Measurements from ENCODE around the gene DCAF6.
"Not testable (repeated sequence)": the region's sequence is repeated elsewhere in the genome, so short reads cannot be mapped to it uniquely, and the experiment has no call there.

DCAF6 gene, protein sequence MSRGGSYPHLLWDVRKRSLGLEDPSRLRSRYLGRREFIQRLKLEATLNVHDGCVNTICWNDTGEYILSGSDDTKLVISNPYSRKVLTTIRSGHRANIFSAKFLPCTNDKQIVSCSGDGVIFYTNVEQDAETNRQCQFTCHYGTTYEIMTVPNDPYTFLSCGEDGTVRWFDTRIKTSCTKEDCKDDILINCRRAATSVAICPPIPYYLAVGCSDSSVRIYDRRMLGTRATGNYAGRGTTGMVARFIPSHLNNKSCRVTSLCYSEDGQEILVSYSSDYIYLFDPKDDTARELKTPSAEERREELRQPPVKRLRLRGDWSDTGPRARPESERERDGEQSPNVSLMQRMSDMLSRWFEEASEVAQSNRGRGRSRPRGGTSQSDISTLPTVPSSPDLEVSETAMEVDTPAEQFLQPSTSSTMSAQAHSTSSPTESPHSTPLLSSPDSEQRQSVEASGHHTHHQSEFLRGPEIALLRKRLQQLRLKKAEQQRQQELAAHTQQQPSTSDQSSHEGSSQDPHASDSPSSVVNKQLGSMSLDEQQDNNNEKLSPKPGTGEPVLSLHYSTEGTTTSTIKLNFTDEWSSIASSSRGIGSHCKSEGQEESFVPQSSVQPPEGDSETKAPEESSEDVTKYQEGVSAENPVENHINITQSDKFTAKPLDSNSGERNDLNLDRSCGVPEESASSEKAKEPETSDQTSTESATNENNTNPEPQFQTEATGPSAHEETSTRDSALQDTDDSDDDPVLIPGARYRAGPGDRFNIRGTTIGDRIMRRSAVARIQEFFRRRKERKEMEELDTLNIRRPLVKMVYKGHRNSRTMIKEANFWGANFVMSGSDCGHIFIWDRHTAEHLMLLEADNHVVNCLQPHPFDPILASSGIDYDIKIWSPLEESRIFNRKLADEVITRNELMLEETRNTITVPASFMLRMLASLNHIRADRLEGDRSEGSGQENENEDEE

DNA sequence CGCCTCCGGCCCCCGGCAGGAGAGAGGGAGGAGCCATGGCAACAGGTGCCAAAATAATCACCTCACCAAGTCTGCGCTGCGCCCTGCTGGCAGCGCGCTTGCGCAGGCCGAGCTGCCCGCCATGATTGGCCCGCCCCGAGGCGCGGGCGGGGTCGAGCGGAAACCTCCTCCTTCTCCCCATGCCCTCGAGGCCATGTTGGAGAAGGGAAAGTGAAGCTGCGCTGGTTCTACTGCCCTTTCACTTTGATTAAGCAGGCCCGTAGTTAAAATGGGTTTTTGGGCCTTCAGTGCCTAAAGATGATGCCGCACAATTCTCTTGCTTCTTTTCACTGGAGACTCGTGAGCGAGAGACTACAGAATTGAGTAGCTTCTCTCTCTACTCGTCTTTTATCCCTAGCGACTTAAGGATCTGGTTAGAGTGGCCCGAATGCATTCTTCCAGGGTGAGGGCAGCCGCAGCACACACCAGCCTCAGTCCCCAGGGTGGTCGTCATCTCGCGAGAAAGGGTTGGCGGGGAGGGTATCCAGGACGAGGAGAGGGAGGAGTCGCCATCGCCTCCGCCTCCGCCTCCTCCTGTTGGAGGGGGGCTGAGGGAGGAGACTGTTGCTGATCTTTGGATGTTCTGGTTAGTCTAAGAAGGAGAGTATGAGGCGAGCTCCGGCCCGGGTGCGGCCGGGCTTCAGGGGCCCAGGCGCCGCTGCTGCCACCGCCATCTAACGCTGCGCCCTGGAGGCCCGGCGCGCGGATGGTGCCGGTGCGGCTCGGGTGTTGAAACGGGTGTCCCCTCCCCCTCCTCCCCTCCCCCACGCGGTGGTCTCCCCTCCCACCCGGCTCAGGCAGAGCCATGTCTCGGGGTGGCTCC is at the start of gene DCAF6:
Gene DCAF6, plus strand, starts transcription at position 616 of the 862 bp plus-strand sequence. Its CDS starts 229 bp downstream, at position 845.
- DNase-seq (ENCODE audit: low read depth in 3 of 3, low spot score in 1 of 3): peak; percentile 89 to 93 (median 92)

- not testable (repeated sequence) for DNase-seq (ENCODE audit: low read depth in 3 of 3, low spot score in 1 of 3)
Measured at GRCh38 chr1:167887187-167887586, 49.3 kb upstream of the DCAF6 start.

- DNase-seq (ENCODE audit: low read depth in 3 of 3, low spot score in 1 of 3): no peak
Measured at GRCh38 chr1:167890400-167890799, 46.1 kb upstream of the DCAF6 start.

GRCh38 chr1:167893798-167894197 is 42.7 kb upstream of the DCAF6 start:
- no peak for DNase-seq (ENCODE audit: low read depth in 3 of 3, low spot score in 1 of 3)

- DNase-seq (ENCODE audit: low read depth in 3 of 3, low spot score in 1 of 3): no peak
Measured at GRCh38 chr1:167898578-167899222, 37.8 kb upstream of the DCAF6 start.

DNA sequence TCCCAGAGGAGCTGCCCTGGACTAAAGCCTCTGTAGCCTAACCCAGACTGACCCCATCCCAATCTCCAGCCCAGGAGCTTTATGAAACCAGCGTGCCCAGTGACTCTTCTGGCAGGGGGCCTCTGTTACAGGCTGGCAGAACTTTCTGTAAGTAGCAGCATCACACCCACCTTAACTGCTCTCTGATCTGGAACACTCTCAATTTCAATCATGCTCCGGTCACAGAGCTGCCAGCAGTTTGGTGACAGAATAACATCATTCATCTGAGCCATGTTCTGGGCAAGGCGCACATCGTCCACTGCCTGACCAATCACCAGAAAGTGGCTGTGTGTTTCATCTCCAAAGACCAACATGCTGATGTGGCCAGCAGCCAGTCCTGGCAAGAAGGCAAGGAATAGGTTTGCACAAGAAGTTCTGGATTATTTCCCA is 37.2 kb upstream of the DCAF6 start:
- no peak for DNase-seq (ENCODE audit: low read depth in 3 of 3, low spot score in 1 of 3)

DNA sequence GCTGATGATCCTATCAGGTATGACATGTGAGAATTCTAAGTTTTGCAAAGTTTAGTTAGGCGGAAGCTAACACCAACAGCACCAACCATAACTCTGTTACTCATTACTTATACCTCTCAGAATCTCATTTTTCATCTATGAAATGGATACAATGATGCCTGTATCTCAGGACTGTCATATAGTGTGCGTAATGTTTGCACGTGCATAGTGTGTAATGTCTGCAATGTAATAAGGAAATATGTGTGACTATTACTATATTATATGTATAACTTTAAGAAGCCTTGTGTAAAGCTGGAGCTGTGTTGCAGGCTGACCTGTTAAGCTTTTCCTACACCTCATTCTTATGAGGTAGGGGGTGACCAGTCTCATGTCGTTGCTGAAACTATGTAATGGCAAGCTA is 35.6 kb upstream of the DCAF6 start:
- no peak for DNase-seq (ENCODE audit: low read depth in 3 of 3, low spot score in 1 of 3)

DNA sequence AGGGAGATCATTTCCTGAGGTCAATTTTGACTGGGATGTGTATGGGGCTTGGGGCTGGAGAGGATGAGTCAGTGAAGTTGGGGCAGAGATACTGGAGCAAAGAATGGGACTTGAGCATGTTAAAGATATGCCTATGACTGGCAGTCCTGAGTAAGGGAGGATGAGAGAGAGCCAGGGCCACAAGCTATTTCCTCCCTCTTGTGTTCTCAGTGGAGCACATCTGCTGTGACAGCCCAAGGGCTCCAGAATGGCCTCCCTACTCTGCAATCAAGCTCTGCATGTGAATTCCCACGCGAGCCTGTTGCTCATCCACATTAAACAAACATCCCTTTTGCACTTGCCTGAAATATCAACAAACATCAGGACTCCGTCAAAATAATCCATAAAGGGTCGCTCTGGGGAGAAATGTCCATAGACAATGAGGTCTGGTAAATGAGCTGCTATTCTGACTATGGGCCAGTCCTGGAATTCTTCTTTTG is 31.8 kb upstream of the DCAF6 start:
- no peak for DNase-seq (ENCODE audit: low read depth in 3 of 3, low spot score in 1 of 3)

- no peak for DNase-seq (ENCODE audit: low read depth in 3 of 3, low spot score in 1 of 3)
Measured at GRCh38 chr1:167905182-167905581, 31.3 kb upstream of the DCAF6 start.

DNA sequence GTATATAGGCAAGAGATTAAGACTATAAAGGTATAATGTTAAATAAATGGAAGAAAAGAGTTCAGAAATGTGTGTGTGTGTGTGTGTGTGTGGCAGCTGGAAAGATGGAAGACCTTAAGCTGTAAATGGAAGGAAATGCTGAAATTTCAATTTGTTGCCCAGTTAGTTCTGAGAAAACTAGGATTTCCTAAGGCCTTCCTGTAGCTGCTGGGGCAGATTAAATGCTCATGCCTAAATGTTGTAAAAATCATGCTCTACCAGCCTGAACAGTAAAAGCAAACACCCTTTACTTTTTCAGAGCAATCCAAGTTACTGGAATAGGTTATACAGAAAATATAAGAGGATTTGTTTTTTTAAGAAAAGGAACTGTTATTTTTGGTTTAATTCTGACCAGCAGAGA is 30.8 kb upstream of the DCAF6 start:
- no peak for DNase-seq (ENCODE audit: low read depth in 3 of 3, low spot score in 1 of 3)

DNA sequence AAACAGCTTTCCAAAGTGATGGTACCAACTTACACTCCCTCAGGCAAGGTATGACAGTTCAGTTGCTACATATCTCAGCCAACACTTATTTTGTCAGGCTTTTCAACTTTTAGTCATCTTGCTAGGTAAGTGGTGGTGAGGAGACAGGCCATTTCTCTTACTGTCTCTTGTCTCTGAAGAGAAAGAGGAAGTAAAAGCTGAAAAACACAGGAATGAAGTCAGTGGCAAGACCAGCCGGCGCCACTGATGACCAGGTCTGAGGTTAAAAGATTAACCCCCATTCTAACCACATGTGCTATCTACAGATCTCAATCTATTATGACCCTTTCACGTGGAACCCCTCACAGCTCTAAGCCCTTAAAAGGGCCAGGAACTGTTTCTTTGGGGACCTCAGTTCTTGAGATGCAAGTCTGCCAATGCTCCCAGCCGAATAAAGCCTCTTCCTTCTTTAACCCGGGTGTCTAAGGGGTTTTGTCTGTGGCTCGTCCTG is 26.7 kb upstream of the DCAF6 start:
- DNase-seq (ENCODE audit: low read depth in 3 of 3, low spot score in 1 of 3): no peak

DNA sequence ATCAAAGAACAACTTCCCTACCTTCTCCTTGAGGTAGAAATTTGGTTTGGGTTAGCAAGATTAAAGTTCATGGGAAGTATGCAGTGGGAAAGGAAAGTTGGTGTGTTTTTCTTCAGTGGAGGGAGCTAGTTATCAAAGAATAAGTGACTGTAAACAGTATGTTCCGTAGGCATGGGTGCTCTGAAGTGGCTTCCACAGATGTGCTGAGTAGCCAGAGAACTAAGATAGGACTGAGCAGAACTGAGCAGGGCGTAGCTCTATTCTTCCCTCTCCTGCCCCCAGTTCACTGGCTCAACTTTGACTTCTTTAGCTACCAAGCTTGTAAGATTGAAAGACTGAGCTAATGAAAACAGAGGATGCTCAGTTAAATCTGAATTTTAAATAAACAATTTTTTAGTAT is 26.0 kb upstream of the DCAF6 start:
- no peak for DNase-seq (ENCODE audit: low read depth in 3 of 3, low spot score in 1 of 3)

DNA sequence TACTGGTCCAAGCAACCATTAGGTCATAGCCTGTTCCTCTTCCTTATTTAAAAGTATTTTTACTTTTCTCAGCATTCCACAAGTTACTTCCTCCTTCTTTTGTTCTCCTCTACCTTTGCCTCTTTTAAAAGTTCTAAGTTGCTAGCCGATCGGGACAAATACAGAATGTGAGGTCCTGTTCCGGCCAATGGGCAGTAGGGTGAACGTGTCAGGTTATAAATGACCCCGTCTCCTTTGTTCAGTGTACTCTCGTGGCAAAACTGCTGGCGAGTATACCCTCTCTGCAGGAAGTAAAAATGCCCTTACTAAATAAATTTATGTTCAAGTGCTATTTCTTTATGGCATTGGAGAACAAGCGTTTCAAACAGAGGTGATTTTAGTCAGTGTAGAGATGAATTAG is 25.1 kb upstream of the DCAF6 start:
- DNase-seq (ENCODE audit: low read depth in 3 of 3, low spot score in 1 of 3): no peak

DNA sequence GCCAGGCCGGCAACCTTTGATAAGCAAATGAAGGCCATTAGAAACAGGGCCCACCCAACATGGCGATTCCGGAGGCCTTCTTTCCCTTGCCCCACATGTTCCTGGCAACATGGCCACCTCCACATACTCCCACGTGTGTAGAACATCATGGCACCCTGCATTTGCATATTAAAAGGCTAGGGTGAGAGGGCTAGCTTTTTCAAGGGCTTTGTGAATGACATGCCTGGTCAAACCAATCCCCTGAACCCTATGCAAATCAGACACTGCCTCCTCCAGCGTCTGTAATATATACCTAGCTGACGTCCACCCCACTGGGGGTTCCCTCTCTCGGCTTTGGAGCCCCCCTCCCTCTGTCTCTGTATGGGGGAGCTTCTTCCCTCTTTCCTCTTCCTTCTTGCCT is 24.2 kb upstream of the DCAF6 start:
- no peak for DNase-seq (ENCODE audit: low read depth in 3 of 3, low spot score in 1 of 3)

DNA sequence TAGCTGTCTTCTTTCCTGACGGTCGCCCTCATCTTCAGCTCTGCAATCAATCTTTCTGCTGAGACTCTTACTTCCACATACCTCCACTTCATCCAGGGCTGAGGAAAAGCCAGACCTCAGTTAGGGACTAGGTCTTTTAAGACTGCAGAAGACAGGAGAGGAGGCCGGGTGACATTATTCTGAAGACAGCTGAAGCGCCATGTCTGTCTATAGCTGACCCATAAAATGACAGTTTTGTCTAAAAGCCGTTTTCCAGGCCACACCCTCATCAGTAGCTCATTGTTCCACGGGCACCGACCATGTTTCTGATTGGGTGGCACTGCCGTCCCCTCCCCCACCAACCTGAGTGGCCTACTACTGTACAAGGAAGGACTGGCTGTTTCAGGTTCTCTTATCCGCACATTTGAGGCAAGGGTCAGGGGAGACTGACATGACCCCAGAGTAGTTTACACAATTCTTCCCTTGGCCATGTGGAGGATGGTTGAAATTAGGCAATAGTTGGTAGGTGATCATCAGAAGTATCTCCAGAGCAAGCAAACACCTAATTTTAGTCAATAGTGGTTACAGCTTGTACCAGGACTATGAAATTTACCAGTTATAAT is 22.5 kb upstream of the DCAF6 start, which contains the start of gene ADCY10:
Gene ADCY10, minus strand, starts transcription at position 240 of the 602 bp plus-strand sequence. CDS start 8,994 bp downstream, outside the sequence.
- DNase-seq (ENCODE audit: low read depth in 3 of 3, low spot score in 1 of 3): no peak

DNA sequence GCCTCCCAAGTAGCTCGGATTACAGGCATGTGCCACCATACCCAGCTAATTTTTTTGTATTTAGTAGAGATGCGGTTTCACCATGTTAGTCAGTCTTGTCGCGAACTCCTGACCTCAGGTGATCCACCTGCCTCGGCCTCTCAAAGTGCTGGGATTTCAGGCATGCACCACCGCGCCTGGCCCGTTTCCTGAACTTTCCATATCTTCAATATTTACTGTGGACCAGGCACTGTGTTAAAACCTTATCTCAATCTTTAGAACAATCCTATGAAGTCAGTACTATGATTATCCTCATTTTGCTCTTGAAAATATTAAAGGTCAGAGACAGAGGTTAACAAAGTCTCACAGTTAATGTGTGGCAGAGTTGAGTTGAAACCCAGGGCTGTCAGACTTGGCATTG is 20.9 kb upstream of the DCAF6 start:
- no peak for DNase-seq (ENCODE audit: low read depth in 3 of 3, low spot score in 1 of 3)

GRCh38 chr1:167916766-167917511 is 19.5 kb upstream of the DCAF6 start:
- DNase-seq (ENCODE audit: low read depth in 3 of 3, low spot score in 1 of 3): no peak

DNA sequence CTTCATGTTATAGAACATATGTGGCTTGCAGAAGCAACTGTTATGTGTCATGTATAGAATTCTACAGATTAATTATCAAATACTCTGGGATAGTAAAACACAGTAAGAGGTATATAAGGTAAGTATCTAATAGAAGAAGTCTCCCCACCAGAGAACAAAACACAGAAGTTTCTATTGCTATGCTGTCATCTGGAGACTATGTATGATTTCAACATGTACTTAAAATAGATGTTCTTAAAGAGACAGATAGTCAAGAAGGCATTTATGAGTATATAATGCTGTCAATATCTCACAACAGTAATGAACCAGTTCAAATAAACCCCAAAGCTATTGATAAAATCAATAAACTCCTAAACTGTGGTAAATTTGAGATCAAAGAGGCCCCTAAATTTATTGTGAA is 14.5 kb upstream of the DCAF6 start:
- DNase-seq (ENCODE audit: low read depth in 3 of 3, low spot score in 1 of 3): no peak

DNA sequence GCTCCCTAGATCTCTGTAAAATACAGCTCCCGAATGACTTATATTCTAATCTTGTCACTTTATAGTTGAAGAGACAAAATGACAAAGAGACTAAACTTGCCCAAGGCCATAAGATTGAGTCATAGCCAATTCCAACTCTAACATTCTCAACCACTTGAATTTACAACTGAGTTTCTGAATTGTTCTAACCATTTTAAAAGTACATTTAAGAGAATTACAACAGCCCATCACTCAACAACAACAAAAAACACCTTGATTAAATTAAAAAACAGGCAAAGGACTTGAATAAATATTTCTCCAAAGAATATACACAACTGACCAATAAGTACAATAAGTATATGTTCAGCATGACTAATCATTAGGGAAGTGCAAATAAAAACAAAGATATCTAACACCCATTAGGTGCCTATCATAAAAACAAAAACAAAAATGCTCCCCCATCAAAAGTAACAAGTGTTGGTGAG is 13.8 kb upstream of the DCAF6 start:
- no peak for DNase-seq (ENCODE audit: low read depth in 3 of 3, low spot score in 1 of 3)

All from stimulated activated CD4-positive, alpha-beta T cell treated with anti-CD3 and anti-CD28 coated beads, TNF-alpha, amount 100 ng/mL, for 1 hour (primary cell).